Thyroid gland (tissue), 4 donors: ENCODE measurements around the gene MRGPRF. TPM values are rescaled to one million over a fixed set of nuclear protein-coding genes. Genes with fewer than 3 reads are reported as not detected.

Experiments
- DNase-seq, 2 donors: peaks; one replicate each; pipeline ENCODE4 v3.0.0-alpha.2; 2019
- H3K27ac ChIP-seq, 3 donors: fragments of 200-600 bp; sonication (generic); 1 replicate in 2 of 3; 2 replicates in 1 of 3; pipeline ENCODE4 v1.5.1; 2016 to 2019; ENCODE audit warnings: mild to moderate bottlenecking in 1 of 3, moderate library complexity in 1 of 3
- H3K27me3 ChIP-seq: fragments of 200-600 bp; sonication (generic); one replicate; pipeline ENCODE4 v1.5.1; 2019
- H3K36me3 ChIP-seq, 2 donors: fragments of 200-600 bp; sonication (generic); one replicate each; pipeline ENCODE4 v1.5.1; 2016 to 2019
- H3K4me1 ChIP-seq, 2 donors: fragments of 200-600 bp; sonication (generic); one replicate each; pipeline ENCODE4 v1.5.1; 2017 to 2019
- H3K4me3 ChIP-seq, 3 donors: fragments of 200-600 bp; sonication (generic); replicated peaks in 1 of 3; 1 replicate in 2 of 3; 2 replicates in 1 of 3; pipeline ENCODE4 v1.5.1; 2016; ENCODE audit warnings: mild to moderate bottlenecking in 1 of 3
- H3K9me3 ChIP-seq: fragments of 200-600 bp; sonication (generic); one replicate; pipeline ENCODE4 v1.5.1; 2017
- POLR2A ChIP-seq, 2 donors: fragments of 450-650 bp; IDR thresholded peaks; one replicate each; pipeline ENCODE4 v1.6.1; 2017; ENCODE audit warnings: antibody characterized with exemption in 2 of 2, mild to moderate bottlenecking in 2 of 2, moderate library complexity in 1 of 2
- WGBS, 2 donors: methylation state at CpG; one replicate each; pipeline ENCODE4 v1.1.5; 2017; 5-methylcytosine and 5-hydroxymethylcytosine counted together
- intact Hi-C: fragments of 100-400 bp; cut with DNase I; formaldehyde crosslinking; loops from one replicate; pipeline ENCODE4 v1.15.1; 2023
- total RNA-seq, 4 donors: library from RNA; depleted of rRNA; stranded (reverse); fragments of >200 nt; gene quantifications; one replicate each; pipeline ENCODE4 v1.2.3, GENCODE V29; 2016
- TF ChIP-seq, protein P1 (sequence below), 6 experiments: fragments of 200-600 bp in 3 of 6; fragments of 450-650 bp in 3 of 6; sonication (generic) in 3 of 6; IDR thresholded peaks; one replicate each; pipeline ENCODE4 v1.5.1; 2016 to 2019; ENCODE audit warnings: antibody characterized with exemption in 6 of 6, mild to moderate bottlenecking in 2 of 6, inconsistent platforms in 1 of 6, moderate library complexity in 1 of 6

MRGPRF gene, protein sequence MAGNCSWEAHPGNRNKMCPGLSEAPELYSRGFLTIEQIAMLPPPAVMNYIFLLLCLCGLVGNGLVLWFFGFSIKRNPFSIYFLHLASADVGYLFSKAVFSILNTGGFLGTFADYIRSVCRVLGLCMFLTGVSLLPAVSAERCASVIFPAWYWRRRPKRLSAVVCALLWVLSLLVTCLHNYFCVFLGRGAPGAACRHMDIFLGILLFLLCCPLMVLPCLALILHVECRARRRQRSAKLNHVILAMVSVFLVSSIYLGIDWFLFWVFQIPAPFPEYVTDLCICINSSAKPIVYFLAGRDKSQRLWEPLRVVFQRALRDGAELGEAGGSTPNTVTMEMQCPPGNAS
- total RNA-seq = 1 to 10 TPM; 5.0 to 7.6 (median 6.6) TPM

DNA sequence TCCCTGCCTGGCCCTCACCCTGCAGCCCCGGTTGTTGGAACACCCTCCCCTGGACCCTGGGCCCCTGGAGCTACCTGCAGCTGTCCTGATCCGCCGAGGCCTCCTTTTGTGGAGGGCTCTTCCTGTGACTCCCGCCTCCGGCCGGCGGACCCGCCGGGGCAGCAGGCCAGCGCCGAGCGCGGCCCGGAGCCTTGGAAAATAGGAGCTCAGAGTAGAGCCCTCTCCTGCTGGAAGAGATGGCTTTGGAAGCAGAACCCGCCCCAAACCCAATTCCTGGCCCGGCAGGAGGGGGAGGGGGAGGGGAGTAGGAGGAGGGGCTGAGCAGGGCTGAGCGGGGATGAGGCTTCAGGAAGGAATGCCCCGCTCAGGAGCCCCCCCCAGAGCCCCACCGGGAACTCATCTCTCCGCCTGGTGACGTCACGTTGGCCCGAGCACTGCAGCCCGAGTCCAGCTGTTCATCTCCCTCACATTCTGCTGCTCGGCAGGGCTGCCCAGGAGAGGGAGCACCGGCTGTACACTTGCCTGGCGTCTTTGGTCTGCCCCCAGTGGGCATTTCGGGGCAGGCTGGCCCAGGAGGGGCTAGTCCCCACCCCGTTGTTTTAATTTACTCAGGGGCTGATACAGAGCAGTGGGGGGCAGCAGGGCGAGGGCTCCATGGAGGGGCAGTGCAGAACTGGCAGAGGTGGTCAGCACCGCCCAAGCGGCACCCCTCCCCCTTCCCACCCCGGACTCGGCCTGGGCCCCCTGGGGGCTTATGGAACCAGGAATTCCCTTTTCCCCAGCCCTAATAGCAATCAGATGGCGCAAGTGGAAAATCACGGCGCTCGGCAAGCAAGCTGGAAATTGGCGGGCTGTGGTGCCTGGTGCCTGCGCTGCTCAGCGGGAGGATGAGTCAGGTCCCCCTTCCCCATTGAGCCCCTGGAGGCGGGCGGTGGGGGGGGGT lies at the start of gene MRGPRF:
MRGPRF (minus strand) TSS at position 238 of the 943 bp plus-strand sequence. CDS start 3,345 bp downstream, outside the sequence.
- H3K27me3 ChIP-seq = peaks cover 4% of the 10 kb centered on the region
- intact Hi-C loops = no loop called here
- no peaks in the 10 kb centered on the region for H3K36me3 ChIP-seq
- peak; percentile 39 to 40 for DNase-seq
- no peaks in the 10 kb centered on the region for H3K9me3 ChIP-seq
- H3K4me1 ChIP-seq = peaks cover 0 to 32% of the 10 kb centered on the region in 2 donors
- 10 to 15% methylated on average over 24 to 33 of the region's 43 CpGs for WGBS, 2 donors
- peak within 1 kb of the TSS in 1 of 3 donors; percentile 35 for H3K4me3 ChIP-seq
- TF ChIP-seq POLR2A (IDR thresholded peaks at IDR 0.05) = no peak
- TF ChIP-seq, protein P1, sequence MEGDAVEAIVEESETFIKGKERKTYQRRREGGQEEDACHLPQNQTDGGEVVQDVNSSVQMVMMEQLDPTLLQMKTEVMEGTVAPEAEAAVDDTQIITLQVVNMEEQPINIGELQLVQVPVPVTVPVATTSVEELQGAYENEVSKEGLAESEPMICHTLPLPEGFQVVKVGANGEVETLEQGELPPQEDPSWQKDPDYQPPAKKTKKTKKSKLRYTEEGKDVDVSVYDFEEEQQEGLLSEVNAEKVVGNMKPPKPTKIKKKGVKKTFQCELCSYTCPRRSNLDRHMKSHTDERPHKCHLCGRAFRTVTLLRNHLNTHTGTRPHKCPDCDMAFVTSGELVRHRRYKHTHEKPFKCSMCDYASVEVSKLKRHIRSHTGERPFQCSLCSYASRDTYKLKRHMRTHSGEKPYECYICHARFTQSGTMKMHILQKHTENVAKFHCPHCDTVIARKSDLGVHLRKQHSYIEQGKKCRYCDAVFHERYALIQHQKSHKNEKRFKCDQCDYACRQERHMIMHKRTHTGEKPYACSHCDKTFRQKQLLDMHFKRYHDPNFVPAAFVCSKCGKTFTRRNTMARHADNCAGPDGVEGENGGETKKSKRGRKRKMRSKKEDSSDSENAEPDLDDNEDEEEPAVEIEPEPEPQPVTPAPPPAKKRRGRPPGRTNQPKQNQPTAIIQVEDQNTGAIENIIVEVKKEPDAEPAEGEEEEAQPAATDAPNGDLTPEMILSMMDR (IDR thresholded peaks at IDR 0.05) = peak in 1 of 6 experiments; percentile 18
- peak within 1 kb of the TSS; percentile 42 to 58 (median 54) for H3K27ac ChIP-seq

DNA sequence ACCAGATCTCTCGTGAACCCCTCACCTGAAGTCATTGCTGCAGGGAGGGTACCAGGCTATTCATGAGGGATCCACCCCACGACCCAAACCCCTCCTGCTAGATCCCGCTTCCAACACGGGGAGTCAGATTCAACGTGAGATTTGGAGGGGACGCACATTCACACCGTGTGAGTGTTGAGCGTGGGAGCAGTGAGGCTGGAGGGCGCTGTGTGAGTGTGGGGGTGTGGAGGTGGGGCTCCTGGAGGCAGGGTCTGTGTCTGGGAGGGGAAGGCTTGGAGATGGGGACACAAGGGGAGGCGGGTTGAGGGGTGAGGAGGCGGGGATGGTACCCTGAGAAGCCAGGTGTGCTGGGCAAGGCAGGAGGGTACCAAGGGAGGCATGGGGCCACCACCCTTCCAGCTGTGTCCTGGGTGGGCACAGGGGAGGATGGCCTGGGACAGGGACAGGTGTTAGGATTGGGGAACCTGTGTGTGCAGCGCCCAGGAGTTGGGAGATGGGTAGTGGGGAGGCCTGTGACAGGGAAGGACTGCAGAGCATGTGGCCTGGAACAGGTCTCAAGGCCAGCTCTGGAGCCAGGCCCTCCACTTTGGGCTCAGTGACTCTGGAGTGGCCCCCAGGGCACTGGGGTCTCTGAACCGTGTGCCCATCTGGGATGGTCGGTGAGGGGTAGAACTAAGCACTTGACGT lies 49.3 kb upstream of the MRGPRF start:
- H3K27ac ChIP-seq = no peak overlapping the region
- intact Hi-C loops = no loop called here
- H3K36me3 ChIP-seq = peaks cover 5 to 15% of the 10 kb centered on the region in 2 donors
- H3K27me3 ChIP-seq = no peaks in the 10 kb centered on the region
- WGBS, 2 donors = 93 to 94% methylated on average over 15 of the region's 15 CpGs
- no peaks in the 10 kb centered on the region for H3K4me1 ChIP-seq
- no peak for TF ChIP-seq POLR2A (IDR thresholded peaks at IDR 0.05)
- TF ChIP-seq, protein P1 (IDR thresholded peaks at IDR 0.05) = no peak
- no peak for DNase-seq
- H3K4me3 ChIP-seq = no peak overlapping the region
- H3K9me3 ChIP-seq = no peaks in the 10 kb centered on the region

DNA sequence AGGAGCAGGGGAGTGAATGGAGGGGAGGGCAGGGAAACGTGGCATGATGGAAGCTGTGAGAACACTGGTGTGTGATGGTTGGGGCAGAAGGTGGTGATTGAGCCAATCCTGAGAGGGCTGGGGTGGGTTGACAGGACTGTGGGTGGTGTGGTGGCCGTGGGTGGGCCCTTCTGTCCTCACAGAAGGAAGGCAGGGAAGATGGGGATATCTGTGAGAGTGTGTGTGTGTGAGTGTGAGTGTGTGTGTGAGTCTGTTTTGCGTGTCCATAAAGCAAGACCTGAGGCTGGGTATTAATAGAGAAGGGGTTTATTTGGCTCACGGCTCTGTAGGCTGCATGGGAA lies 48.6 kb upstream of the MRGPRF start:
- no peak overlapping the region for H3K27ac ChIP-seq
- TF ChIP-seq, protein P1 (IDR thresholded peaks at IDR 0.05) = no peak
- no peak for TF ChIP-seq POLR2A (IDR thresholded peaks at IDR 0.05)
- no peaks in the 10 kb centered on the region for H3K9me3 ChIP-seq
- peaks cover 5 to 15% of the 10 kb centered on the region in 2 donors for H3K36me3 ChIP-seq
- no peaks in the 10 kb centered on the region for H3K27me3 ChIP-seq
- DNase-seq = no peak
- no peak overlapping the region for H3K4me3 ChIP-seq
- 88% methylated on average over 4 of the region's 4 CpGs for WGBS, 2 donors
- H3K4me1 ChIP-seq = no peaks in the 10 kb centered on the region
- intact Hi-C loops = no loop called here

DNA sequence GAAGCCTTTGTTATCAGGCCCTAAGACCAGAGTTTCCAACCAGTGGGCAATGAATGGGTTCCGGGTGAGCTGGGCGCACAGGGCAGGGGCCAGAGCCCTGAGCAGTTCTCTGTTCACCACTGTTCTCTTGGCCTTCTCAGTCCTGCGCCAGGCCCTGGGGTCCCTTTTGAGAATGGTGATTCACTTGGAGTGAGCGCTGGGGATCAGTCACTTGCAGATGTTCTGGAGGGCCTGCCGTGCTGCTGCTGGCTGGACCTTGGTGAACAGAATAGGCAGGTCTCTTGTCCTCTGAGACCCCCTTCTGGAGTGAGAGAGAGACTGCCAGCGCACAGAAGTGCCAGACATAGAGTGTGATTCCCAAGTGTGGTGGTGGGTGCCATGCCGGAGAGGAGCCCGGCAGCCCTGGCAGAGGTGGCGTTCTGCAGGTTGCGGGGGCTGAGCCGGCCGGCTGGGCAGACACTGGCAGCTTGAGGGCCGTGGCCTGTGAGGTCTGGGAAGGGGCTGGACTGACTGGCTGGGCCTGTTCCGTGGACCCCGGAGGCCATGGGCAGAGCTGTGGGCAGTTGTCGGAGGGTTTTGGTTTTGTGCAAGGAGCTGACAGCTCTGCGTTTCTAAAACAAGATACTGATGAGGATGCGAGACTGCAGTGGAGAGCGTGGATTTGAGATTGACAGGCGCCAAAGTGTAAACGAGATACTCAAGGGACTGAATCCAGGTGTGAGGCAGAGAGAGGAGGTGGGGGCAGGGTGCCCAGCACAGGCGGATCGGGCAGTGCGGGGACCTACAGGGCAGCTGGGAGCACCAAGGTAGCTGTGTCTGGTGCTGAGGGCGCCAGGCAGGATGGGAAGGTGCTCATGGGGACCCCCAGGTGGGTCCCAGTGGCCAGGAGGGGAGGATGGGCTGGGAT lies 48.0 kb upstream of the MRGPRF start:
- intact Hi-C loops = no loop called here
- Histone ChIP-seq H3K4me3 (no peak overlapping the region), H3K36me3 (peaks cover 5 to 15% of the 10 kb centered on the region in 2 donors), H3K27me3 (no peaks in the 10 kb centered on the region), H3K4me1 (no peaks in the 10 kb centered on the region), H3K9me3 (no peaks in the 10 kb centered on the region), H3K27ac (no peak overlapping the region)
- 90 to 92% methylated on average over 17 to 23 of the region's 25 CpGs for WGBS, 2 donors
- no peak for DNase-seq
- TF ChIP-seq, protein P1 (IDR thresholded peaks at IDR 0.05) = no peak
- no peak for TF ChIP-seq POLR2A (IDR thresholded peaks at IDR 0.05)
